WTC11 (cell line): ENCODE data around the gene NRF1. TPM values are rescaled to one million over a fixed set of nuclear protein-coding genes. Genes with fewer than 3 reads are reported as not detected.

ENCODE experiments used
- ATAC-seq: fragments of 200-7000 bp; cut with Tn5 transposase; 2 replicates; pipeline ENCODE4 v1.10.0; 2021; ENCODE audit warnings: mild to moderate bottlenecking, moderate library complexity
- CTCF ChIA-PET: fragments of 300-600 bp; sonication (Branson Sonifier 250); formaldehyde crosslinking; loops from one replicate; lab custom pipeline; 2021; ENCODE audit warnings: antibody characterized with exemption; lab: Charles Lee
- POLR2A ChIA-PET: fragments of 350-600 bp; sonication (Branson Sonifier 250); formaldehyde crosslinking; loops from one replicate; lab custom pipeline; 2021; ENCODE audit warnings: antibody characterized with exemption; lab: Charles Lee
- DNase-seq: peaks from one replicate; pipeline ENCODE4 v3.0.0; 2021; ENCODE audit warnings: low spot score
- H3K27ac Mint-ChIP-seq: 2 replicates; pipeline ENCODE4 v1.8.0; 2021; ENCODE audit warnings: mixed read lengths
- H3K27me3 Mint-ChIP-seq: 2 replicates; pipeline ENCODE4 v1.8.0; 2021; ENCODE audit warnings: low read depth, mild to moderate bottlenecking, moderate library complexity, mixed read lengths
- H3K36me3 Mint-ChIP-seq: 2 replicates; pipeline ENCODE4 v1.8.0; 2021; ENCODE audit warnings: mixed read lengths
- H3K4me1 Mint-ChIP-seq: 2 replicates; pipeline ENCODE4 v1.8.0; 2022; ENCODE audit warnings: mixed read lengths
- H3K4me3 Mint-ChIP-seq: 2 replicates; pipeline ENCODE4 v1.8.0; 2021; ENCODE audit warnings: mild to moderate bottlenecking, moderate library complexity, mixed read lengths
- H3K9me3 Mint-ChIP-seq: 2 replicates; pipeline ENCODE4 v1.8.0; 2021; ENCODE audit warnings: mixed read lengths
- ATF1 ChIP-seq: sonication (generic); formaldehyde crosslinking; IDR thresholded peaks from 2 replicates; pipeline ENCODE4 v1.8.1; 2023; ENCODE audit warnings: mild to moderate bottlenecking, moderate library complexity, missing genetic modification reagents
- ATF3 ChIP-seq: sonication (generic); formaldehyde crosslinking; conservative IDR thresholded peaks from 2 replicates; pipeline ENCODE4 v1.8.1; 2022; ENCODE audit warnings: mild to moderate bottlenecking, missing genetic modification reagents
- ATF6 ChIP-seq: sonication (generic); formaldehyde crosslinking; IDR thresholded peaks from 2 replicates; pipeline ENCODE4 v1.8.1; 2023; ENCODE audit warnings: mild to moderate bottlenecking, missing genetic modification reagents
- CTCF ChIP-seq: fragments of 200-600 bp; IDR thresholded peaks from 2 replicates; pipeline ENCODE4 v1.8.0; 2022; ENCODE audit warnings: antibody characterized with exemption
- ETV6 ChIP-seq: sonication (generic); formaldehyde crosslinking; IDR thresholded peaks from 2 replicates; pipeline ENCODE4 v1.8.1; 2022; ENCODE audit warnings: mild to moderate bottlenecking, missing genetic modification reagents
- FOXJ3 ChIP-seq: sonication (generic); formaldehyde crosslinking; IDR thresholded peaks from 2 replicates; pipeline ENCODE4 v1.9.0; 2021; ENCODE audit warnings: missing genetic modification reagents, mild to moderate bottlenecking, borderline replicate concordance
- FOXK1 ChIP-seq: sonication (generic); formaldehyde crosslinking; IDR thresholded peaks from 2 replicates; pipeline ENCODE4 v1.8.0; 2022; ENCODE audit warnings: mild to moderate bottlenecking, moderate library complexity, missing genetic modification reagents
- GRHL2 ChIP-seq: fragments of 250-450 bp; sonication (Bioruptor Pico); IDR thresholded peaks from 2 replicates; pipeline ENCODE4 v1.8.0; 2022; ENCODE audit warnings: mild to moderate bottlenecking, moderate library complexity; ENCODE audit not compliant: insufficient replicate concordance, severe bottlenecking
- HMGXB4 ChIP-seq: sonication (generic); formaldehyde crosslinking; IDR thresholded peaks from 2 replicates; pipeline ENCODE4 v1.8.1; 2023; ENCODE audit warnings: mild to moderate bottlenecking, moderate library complexity, missing genetic modification reagents
- IRF2 ChIP-seq: sonication (generic); formaldehyde crosslinking; IDR thresholded peaks from 2 replicates; pipeline ENCODE4 v1.8.0; 2022; ENCODE audit warnings: low read depth, missing genetic modification reagents, borderline replicate concordance
- NFATC4 ChIP-seq: fragments of 250-450 bp; sonication (Bioruptor Pico); IDR thresholded peaks from 2 replicates; pipeline ENCODE4 v1.9.0; 2021; ENCODE audit warnings: mild to moderate bottlenecking
- NFYB ChIP-seq: sonication (generic); formaldehyde crosslinking; conservative IDR thresholded peaks from 2 replicates; pipeline ENCODE4 v1.8.0; 2022; ENCODE audit warnings: low read depth, missing genetic modification reagents
- OVOL2 ChIP-seq: fragments of 250-450 bp; sonication (Bioruptor Pico); IDR thresholded peaks from 2 replicates; pipeline ENCODE4 v1.9.0; 2021; ENCODE audit warnings: mild to moderate bottlenecking, borderline replicate concordance
- SMAD3 ChIP-seq: sonication (generic); formaldehyde crosslinking; IDR thresholded peaks from 2 replicates; pipeline ENCODE4 v1.8.0; 2022; ENCODE audit warnings: missing genetic modification reagents, mild to moderate bottlenecking, borderline replicate concordance
- SP1 ChIP-seq: sonication (generic); formaldehyde crosslinking; conservative IDR thresholded peaks from 2 replicates; pipeline ENCODE4 v1.8.1; 2022; ENCODE audit warnings: missing genetic modification reagents
- USF2 ChIP-seq: sonication (generic); formaldehyde crosslinking; IDR thresholded peaks from 2 replicates; pipeline ENCODE4 v1.8.1; 2023; ENCODE audit warnings: mild to moderate bottlenecking, missing genetic modification reagents, moderate library complexity
- ZNF232 ChIP-seq: sonication (generic); formaldehyde crosslinking; IDR thresholded peaks from 2 replicates; pipeline ENCODE4 v1.8.0; 2022; ENCODE audit warnings: mild to moderate bottlenecking, missing genetic modification reagents
- ZNF263 ChIP-seq: sonication (generic); formaldehyde crosslinking; IDR thresholded peaks from 2 replicates; pipeline ENCODE4 v1.8.1; 2022; ENCODE audit warnings: low read depth, mild to moderate bottlenecking, moderate library complexity, missing genetic modification reagents
- ZNF281 ChIP-seq: sonication (generic); formaldehyde crosslinking; IDR thresholded peaks from 2 replicates; pipeline ENCODE4 v1.8.0; 2023; ENCODE audit warnings: mild to moderate bottlenecking, missing genetic modification reagents
- total RNA-seq: library from RNA; stranded (reverse); gene quantifications from 3 replicates; pipeline ENCODE4 v1.2.3, GENCODE V29; 2021
- TF ChIP-seq, protein P1 (sequence below): fragments of 250-450 bp; sonication (Bioruptor Pico); IDR thresholded peaks from 2 replicates; pipeline ENCODE4 v2.1.2; 2022; ENCODE audit warnings: mild to moderate bottlenecking, moderate library complexity
- TF ChIP-seq, protein P2 (sequence below): sonication (generic); formaldehyde crosslinking; IDR thresholded peaks from 2 replicates; pipeline ENCODE4 v1.8.1; 2022; ENCODE audit warnings: mild to moderate bottlenecking, moderate library complexity, missing genetic modification reagents

Gene NRF1
- total RNA-seq, 1 experiment from 2014 or later = 16.4 TPM

DNA sequence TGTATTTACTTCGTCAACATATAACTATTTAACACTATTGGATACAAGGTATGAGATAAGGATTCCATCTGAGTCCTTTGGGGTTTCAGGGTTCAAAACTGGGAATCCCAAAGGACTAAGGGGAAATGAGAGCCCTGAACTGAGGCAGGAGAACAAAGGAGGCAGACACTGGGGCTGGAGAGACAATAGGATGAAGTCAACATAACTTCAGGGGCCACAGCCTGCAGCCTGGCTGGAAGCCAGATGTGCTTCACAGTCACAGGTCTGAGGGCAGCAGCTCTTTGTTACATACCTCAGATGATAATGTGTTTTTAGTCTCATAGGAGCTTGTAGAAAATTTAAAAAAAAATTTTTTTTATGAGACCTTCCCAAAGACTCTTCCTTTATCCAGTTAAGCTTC, 73.3 kb downstream of the NRF1 start:
- H3K4me3 Mint-ChIP-seq = no peak overlapping the region
- ChIA-PET CTCF (interaction anchor here (0.8 kb wide), 2 partner anchors 140 to 145 kb away, joined by 3 to 5 read pairs; no protein-coding TSS in a partner anchor), POLR2A (no interaction called here)
- peaks cover 4% of the 10 kb centered on the region; the same call in 1 of the 2 replicates for H3K36me3 Mint-ChIP-seq
- DNase-seq (no peak), ATAC-seq (peak; percentile 38)
- TF ChIP-seq SMAD3 (no peak), GRHL2 (CRISPR knock-in tag) (no peak), OVOL2 (CRISPR knock-in tag) (no peak), FOXK1 (CRISPR knock-in tag) (no peak), IRF2 (no peak), USF2 (CRISPR knock-in tag) (no peak), ETV6 (CRISPR knock-in tag) (no peak), ATF1 (CRISPR knock-in tag) (no peak), NFYB (CRISPR knock-in tag) (no peak), NFATC4 (no peak), HMGXB4 (CRISPR knock-in tag) (no peak), FOXJ3 (CRISPR knock-in tag) (no peak), SP1 (no peak), ATF6 (CRISPR knock-in tag) (no peak)
- TF ChIP-seq, protein P1, sequence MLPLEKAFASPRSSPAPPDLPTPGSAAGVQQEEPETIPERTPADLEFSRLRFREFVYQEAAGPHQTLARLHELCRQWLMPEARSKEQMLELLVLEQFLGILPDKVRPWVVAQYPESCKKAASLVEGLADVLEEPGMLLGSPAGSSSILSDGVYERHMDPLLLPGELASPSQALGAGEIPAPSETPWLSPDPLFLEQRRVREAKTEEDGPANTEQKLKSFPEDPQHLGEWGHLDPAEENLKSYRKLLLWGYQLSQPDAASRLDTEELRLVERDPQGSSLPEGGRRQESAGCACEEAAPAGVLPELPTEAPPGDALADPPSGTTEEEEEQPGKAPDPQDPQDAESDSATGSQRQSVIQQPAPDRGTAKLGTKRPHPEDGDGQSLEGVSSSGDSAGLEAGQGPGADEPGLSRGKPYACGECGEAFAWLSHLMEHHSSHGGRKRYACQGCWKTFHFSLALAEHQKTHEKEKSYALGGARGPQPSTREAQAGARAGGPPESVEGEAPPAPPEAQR (CRISPR knock-in tag) = no peak
- no peaks in the 10 kb centered on the region for H3K27me3 Mint-ChIP-seq
- no peaks in the 10 kb centered on the region for H3K9me3 Mint-ChIP-seq
- peak overlapping the region; percentile 88; the same call in 1 of the 2 replicates for H3K27ac Mint-ChIP-seq
- peaks cover 7% of the 10 kb centered on the region; the same call in 1 of the 2 replicates for H3K4me1 Mint-ChIP-seq

GRCh38 chr7:129686063-129686462, 74.5 kb downstream of the NRF1 start:
- H3K36me3 Mint-ChIP-seq = 0 out of 2 replicates have a peak, but pooled peaks cover 3% of the 10 kb centered on the region
- no peak overlapping the region for H3K4me3 Mint-ChIP-seq
- no peak for ATAC-seq
- H3K4me1 Mint-ChIP-seq = peaks cover 7% of the 10 kb centered on the region; the same call in 1 of the 2 replicates
- H3K27me3 Mint-ChIP-seq = no peaks in the 10 kb centered on the region
- no peak overlapping the region for H3K27ac Mint-ChIP-seq
- POLR2A ChIA-PET = no interaction called here
- H3K9me3 Mint-ChIP-seq = no peaks in the 10 kb centered on the region
- no peak for DNase-seq
- CTCF ChIA-PET = no interaction called here
- TF ChIP-seq, protein P2, sequence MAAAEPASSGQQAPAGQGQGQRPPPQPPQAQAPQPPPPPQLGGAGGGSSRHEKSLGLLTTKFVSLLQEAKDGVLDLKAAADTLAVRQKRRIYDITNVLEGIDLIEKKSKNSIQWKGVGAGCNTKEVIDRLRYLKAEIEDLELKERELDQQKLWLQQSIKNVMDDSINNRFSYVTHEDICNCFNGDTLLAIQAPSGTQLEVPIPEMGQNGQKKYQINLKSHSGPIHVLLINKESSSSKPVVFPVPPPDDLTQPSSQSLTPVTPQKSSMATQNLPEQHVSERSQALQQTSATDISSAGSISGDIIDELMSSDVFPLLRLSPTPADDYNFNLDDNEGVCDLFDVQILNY (CRISPR knock-in tag) = no peak
- TF ChIP-seq ZNF263 (CRISPR knock-in tag) = no peak
- TF ChIP-seq ATF3 (CRISPR knock-in tag) = no peak
- TF ChIP-seq, protein P1 (CRISPR knock-in tag) = no peak
- no peak for TF ChIP-seq ZNF281
- TF ChIP-seq CTCF = no peak
- TF ChIP-seq ZNF232 = no peak
